Gastroesophageal sphincter (tissue), 3 donors: ENCODE data around the gene UBE4B.

Source experiments
- EP300 ChIP-seq: sonication (generic); formaldehyde crosslinking; IDR thresholded peaks from one replicate; pipeline ENCODE4 v1.6.1; 2017; ENCODE audit warnings: antibody characterized with exemption, mild to moderate bottlenecking
- POLR2A ChIP-seq, 2 donors: fragments of 450-650 bp; IDR thresholded peaks; one replicate each; pipeline ENCODE4 v1.6.1; 2017; ENCODE audit warnings: antibody characterized with exemption in 2 of 2, mild to moderate bottlenecking in 2 of 2, moderate library complexity in 1 of 2
- TF ChIP-seq, protein P1 (sequence below), 4 experiments: fragments of 200-600 bp in 2 of 4; fragments of 450-650 bp in 2 of 4; sonication (generic) in 1 of 4; IDR thresholded peaks; one replicate each; pipeline ENCODE4 v1.5.1; 2017 to 2019; ENCODE audit warnings: antibody characterized with exemption in 4 of 4, mild to moderate bottlenecking in 2 of 4, moderate library complexity in 2 of 4

DNA sequence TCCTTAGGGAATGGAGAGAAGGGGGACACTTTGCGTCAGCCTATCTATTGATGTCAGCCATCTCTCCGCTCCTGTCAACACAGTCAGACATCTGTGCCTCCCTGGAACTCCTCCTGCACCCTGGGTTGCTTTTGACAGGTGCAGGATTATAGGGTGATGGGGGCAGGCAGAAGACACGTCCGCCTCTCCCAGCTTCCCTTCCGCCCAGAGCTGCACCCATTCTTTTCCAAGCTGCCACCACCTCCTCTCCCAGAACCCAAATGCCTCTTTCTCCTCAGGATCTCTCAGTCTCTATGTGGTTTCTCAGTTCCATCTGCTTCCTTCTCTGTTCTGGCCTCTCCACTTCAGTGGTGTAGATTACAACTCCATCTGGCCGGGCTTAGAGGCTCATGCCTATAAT is 160.5 kb downstream of the UBE4B start:
- TF ChIP-seq, protein P1, sequence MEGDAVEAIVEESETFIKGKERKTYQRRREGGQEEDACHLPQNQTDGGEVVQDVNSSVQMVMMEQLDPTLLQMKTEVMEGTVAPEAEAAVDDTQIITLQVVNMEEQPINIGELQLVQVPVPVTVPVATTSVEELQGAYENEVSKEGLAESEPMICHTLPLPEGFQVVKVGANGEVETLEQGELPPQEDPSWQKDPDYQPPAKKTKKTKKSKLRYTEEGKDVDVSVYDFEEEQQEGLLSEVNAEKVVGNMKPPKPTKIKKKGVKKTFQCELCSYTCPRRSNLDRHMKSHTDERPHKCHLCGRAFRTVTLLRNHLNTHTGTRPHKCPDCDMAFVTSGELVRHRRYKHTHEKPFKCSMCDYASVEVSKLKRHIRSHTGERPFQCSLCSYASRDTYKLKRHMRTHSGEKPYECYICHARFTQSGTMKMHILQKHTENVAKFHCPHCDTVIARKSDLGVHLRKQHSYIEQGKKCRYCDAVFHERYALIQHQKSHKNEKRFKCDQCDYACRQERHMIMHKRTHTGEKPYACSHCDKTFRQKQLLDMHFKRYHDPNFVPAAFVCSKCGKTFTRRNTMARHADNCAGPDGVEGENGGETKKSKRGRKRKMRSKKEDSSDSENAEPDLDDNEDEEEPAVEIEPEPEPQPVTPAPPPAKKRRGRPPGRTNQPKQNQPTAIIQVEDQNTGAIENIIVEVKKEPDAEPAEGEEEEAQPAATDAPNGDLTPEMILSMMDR (IDR thresholded peaks at IDR 0.05), result no peak
- TF ChIP-seq POLR2A (IDR thresholded peaks at IDR 0.05) (no peak), EP300 (no peak)
